Measurements from ENCODE around the gene FAM161B.

GRCh38 chr14:73988065-73988464 is 38.2 kb upstream of the FAM161B start:
- TF ChIP-seq CTCF (IDR thresholded peaks at IDR 0.05) (no peak), POLR2A (IDR thresholded peaks at IDR 0.05) (no peak)

Data from esophagus squamous epithelium (tissue), 4 donors.